ENCODE measurements around the gene RPS14. TPM values are rescaled to one million over a fixed set of nuclear protein-coding genes. Genes with fewer than 3 reads are reported as not detected.
A peak's percentile ranks its signal among the peaks of the same experiment; 100 is the strongest.

Gene RPS14
- total and polyA plus RNA-seq, 10 of the 15 experiments (the other 5 are each of a cell fraction or from before 2014, with no cell fraction given): 2,295 to 4,047 (median 2,787) TPM

DNA sequence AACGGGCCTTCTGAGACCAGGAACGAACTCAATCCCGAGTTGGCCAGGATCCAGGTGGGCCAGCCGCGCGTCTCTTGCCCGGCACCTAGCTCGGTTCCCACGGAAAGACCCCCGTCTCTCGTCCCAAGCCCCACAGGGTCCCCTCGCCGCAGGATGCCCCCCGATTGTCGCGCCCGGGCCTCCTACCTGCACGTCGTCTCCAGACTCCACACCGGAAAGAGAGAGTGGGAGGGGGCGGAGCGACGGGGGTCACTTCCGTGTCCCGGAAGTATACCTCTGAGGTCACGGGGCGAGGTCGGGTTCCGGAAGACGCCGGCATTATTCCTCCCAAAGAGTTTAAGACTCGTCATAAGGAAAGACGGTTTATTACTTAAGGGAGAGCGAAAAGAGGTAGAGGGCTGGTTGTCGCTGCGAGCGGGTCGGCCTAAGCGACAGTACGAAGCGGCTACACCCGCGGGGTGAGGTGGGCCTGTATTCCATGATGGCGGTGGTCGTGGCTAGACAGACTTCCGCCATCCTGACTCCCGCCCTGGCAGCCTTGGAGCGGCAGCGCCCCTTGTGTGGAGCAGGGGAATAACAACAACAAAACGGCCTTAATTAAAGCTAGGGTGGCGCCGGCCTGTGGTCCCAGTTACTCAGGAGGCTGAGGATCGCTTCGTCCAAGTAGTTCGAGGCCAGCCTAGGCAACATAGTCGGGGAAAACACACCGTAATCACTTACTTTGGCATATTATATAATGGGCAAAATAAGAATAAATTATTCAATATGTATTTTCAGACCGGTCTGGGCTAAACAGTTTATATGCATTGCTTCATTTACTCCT, at the start of gene RPS14 (continued):
- TF ChIP-seq, protein P1, sequence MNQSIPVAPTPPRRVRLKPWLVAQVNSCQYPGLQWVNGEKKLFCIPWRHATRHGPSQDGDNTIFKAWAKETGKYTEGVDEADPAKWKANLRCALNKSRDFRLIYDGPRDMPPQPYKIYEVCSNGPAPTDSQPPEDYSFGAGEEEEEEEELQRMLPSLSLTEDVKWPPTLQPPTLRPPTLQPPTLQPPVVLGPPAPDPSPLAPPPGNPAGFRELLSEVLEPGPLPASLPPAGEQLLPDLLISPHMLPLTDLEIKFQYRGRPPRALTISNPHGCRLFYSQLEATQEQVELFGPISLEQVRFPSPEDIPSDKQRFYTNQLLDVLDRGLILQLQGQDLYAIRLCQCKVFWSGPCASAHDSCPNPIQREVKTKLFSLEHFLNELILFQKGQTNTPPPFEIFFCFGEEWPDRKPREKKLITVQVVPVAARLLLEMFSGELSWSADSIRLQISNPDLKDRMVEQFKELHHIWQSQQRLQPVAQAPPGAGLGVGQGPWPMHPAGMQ (IDR thresholded peaks at IDR 0.05; ENCODE audit: borderline replicate concordance): no peak
- TF ChIP-seq, protein P2, sequence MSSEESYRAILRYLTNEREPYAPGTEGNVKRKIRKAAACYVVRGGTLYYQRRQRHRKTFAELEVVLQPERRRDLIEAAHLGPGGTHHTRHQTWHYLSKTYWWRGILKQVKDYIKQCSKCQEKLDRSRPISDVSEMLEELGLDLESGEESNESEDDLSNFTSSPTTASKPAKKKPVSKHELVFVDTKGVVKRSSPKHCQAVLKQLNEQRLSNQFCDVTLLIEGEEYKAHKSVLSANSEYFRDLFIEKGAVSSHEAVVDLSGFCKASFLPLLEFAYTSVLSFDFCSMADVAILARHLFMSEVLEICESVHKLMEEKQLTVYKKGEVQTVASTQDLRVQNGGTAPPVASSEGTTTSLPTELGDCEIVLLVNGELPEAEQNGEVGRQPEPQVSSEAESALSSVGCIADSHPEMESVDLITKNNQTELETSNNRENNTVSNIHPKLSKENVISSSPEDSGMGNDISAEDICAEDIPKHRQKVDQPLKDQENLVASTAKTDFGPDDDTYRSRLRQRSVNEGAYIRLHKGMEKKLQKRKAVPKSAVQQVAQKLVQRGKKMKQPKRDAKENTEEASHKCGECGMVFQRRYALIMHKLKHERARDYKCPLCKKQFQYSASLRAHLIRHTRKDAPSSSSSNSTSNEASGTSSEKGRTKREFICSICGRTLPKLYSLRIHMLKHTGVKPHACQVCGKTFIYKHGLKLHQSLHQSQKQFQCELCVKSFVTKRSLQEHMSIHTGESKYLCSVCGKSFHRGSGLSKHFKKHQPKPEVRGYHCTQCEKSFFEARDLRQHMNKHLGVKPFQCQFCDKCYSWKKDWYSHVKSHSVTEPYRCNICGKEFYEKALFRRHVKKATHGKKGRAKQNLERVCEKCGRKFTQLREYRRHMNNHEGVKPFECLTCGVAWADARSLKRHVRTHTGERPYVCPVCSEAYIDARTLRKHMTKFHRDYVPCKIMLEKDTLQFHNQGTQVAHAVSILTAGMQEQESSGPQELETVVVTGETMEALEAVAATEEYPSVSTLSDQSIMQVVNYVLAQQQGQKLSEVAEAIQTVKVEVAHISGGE (CRISPR knock-in tag; IDR thresholded peaks at IDR 0.05): peak; percentile 8; the same call in 1 of the 2 replicates
- TF ChIP-seq CBFB (IDR thresholded peaks at IDR 0.05; ENCODE audit: low read depth) (peak; percentile 62; the same call in 1 of the 2 replicates), DPF2 (IDR thresholded peaks at IDR 0.05) (peak; percentile 49; the same call in 1 of the 2 replicates), KAT2A (conservative IDR thresholded peaks at IDR 0.05; ENCODE audit: control insufficient read depth, low read depth, low read length) (peak; percentile 50; the same call in 1 of the 2 replicates), POU2F2 (IDR thresholded peaks at IDR 0.05; ENCODE audit: borderline replicate concordance, low read depth, low read length) (peak; percentile 65; the same call in 1 of the 3 replicates), JUND (IDR thresholded peaks at IDR 0.05; ENCODE audit: low read depth, low read length) (no peak), IKZF2 (IDR thresholded peaks at IDR 0.05) (peak in 1 of 2 experiments; percentile 76; a peak in 2 of 4 replicates)
- TF ChIP-seq, protein P3, sequence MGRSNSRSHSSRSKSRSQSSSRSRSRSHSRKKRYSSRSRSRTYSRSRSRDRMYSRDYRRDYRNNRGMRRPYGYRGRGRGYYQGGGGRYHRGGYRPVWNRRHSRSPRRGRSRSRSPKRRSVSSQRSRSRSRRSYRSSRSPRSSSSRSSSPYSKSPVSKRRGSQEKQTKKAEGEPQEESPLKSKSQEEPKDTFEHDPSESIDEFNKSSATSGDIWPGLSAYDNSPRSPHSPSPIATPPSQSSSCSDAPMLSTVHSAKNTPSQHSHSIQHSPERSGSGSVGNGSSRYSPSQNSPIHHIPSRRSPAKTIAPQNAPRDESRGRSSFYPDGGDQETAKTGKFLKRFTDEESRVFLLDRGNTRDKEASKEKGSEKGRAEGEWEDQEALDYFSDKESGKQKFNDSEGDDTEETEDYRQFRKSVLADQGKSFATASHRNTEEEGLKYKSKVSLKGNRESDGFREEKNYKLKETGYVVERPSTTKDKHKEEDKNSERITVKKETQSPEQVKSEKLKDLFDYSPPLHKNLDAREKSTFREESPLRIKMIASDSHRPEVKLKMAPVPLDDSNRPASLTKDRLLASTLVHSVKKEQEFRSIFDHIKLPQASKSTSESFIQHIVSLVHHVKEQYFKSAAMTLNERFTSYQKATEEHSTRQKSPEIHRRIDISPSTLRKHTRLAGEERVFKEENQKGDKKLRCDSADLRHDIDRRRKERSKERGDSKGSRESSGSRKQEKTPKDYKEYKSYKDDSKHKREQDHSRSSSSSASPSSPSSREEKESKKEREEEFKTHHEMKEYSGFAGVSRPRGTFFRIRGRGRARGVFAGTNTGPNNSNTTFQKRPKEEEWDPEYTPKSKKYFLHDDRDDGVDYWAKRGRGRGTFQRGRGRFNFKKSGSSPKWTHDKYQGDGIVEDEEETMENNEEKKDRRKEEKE (IDR thresholded peaks at IDR 0.05): no peak
- TF ChIP-seq, protein P4, sequence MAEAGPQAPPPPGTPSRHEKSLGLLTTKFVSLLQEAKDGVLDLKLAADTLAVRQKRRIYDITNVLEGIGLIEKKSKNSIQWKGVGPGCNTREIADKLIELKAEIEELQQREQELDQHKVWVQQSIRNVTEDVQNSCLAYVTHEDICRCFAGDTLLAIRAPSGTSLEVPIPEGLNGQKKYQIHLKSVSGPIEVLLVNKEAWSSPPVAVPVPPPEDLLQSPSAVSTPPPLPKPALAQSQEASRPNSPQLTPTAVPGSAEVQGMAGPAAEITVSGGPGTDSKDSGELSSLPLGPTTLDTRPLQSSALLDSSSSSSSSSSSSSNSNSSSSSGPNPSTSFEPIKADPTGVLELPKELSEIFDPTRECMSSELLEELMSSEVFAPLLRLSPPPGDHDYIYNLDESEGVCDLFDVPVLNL (IDR thresholded peaks at IDR 0.05; ENCODE audit: low read depth, low read length): peak; percentile 69; the same call in 1 of the 2 replicates
- TF ChIP-seq, protein P5, sequence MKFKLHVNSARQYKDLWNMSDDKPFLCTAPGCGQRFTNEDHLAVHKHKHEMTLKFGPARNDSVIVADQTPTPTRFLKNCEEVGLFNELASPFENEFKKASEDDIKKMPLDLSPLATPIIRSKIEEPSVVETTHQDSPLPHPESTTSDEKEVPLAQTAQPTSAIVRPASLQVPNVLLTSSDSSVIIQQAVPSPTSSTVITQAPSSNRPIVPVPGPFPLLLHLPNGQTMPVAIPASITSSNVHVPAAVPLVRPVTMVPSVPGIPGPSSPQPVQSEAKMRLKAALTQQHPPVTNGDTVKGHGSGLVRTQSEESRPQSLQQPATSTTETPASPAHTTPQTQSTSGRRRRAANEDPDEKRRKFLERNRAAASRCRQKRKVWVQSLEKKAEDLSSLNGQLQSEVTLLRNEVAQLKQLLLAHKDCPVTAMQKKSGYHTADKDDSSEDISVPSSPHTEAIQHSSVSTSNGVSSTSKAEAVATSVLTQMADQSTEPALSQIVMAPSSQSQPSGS (IDR thresholded peaks at IDR 0.05; ENCODE audit: low read length): peak; percentile 42; the same call in 1 of the 2 replicates
- TF ChIP-seq, protein P6, sequence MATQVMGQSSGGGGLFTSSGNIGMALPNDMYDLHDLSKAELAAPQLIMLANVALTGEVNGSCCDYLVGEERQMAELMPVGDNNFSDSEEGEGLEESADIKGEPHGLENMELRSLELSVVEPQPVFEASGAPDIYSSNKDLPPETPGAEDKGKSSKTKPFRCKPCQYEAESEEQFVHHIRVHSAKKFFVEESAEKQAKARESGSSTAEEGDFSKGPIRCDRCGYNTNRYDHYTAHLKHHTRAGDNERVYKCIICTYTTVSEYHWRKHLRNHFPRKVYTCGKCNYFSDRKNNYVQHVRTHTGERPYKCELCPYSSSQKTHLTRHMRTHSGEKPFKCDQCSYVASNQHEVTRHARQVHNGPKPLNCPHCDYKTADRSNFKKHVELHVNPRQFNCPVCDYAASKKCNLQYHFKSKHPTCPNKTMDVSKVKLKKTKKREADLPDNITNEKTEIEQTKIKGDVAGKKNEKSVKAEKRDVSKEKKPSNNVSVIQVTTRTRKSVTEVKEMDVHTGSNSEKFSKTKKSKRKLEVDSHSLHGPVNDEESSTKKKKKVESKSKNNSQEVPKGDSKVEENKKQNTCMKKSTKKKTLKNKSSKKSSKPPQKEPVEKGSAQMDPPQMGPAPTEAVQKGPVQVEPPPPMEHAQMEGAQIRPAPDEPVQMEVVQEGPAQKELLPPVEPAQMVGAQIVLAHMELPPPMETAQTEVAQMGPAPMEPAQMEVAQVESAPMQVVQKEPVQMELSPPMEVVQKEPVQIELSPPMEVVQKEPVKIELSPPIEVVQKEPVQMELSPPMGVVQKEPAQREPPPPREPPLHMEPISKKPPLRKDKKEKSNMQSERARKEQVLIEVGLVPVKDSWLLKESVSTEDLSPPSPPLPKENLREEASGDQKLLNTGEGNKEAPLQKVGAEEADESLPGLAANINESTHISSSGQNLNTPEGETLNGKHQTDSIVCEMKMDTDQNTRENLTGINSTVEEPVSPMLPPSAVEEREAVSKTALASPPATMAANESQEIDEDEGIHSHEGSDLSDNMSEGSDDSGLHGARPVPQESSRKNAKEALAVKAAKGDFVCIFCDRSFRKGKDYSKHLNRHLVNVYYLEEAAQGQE (IDR thresholded peaks at IDR 0.05; ENCODE audit: low read depth, low read length): no peak

Data from GM12878 (cell line).